IMR-90 (cell line): ENCODE data around the gene PTHLH. TPM values are rescaled to one million over a fixed set of nuclear protein-coding genes. Genes with fewer than 3 reads are reported as not detected.

ENCODE experiments used
- ATAC-seq: fragments of 200-7000 bp; cut with Tn5 transposase; 2 replicates; pipeline ENCODE4 v1.9.1; 2020; ENCODE audit warnings: low read depth, mild to moderate bottlenecking, moderate library complexity
- BruUV-seq: library from RNA; stranded (reverse); fragments of 400-500 nt; replicated peaks from 2 replicates; lab custom pipeline; 2021; lab: Mats Ljungman, UMichigan
- CTCF ChIA-PET: fragments of 300-600 bp; formaldehyde crosslinking; extraction: SDS; loops from one replicate; lab custom pipeline; 2021; ENCODE audit warnings: antibody characterized with exemption; lab: Yijun Ruan, JAX
- POLR2A ChIA-PET: fragments of 300-600 bp; sonication (Branson Sonifier 250); formaldehyde crosslinking; loops from one replicate; lab custom pipeline; 2022; ENCODE audit warnings: antibody characterized with exemption; ENCODE audit not compliant: unreplicated experiment; lab: Charles Lee
- DNase-seq: peaks from one replicate; pipeline ENCODE4 v3.0.0; 2013
- H2AFZ ChIP-seq: replicated peaks from 2 replicates; pipeline ENCODE3; 2013; ENCODE audit warnings: low read length, mild to moderate bottlenecking; ENCODE audit not compliant: poor library complexity
- H2AK5ac ChIP-seq: 2 replicates; pipeline ENCODE4 v1.6.1; 2013; ENCODE audit warnings: low read depth, low read length, inconsistent platforms
- H2AK9ac ChIP-seq: replicated peaks from 2 replicates; pipeline ENCODE3; 2013; ENCODE audit warnings: mild to moderate bottlenecking, low read depth, low read length, moderate library complexity; ENCODE audit not compliant: poor library complexity
- H2BK120ac ChIP-seq: 2 replicates; pipeline ENCODE4 v1.6.1; 2013; ENCODE audit warnings: low read depth, low read length, inconsistent platforms
- H2BK15ac ChIP-seq: 3 replicates; pipeline ENCODE4 v1.6.1; 2013; ENCODE audit warnings: low read depth, low read length, inconsistent platforms
- H2BK20ac ChIP-seq: 2 replicates; pipeline ENCODE4 v1.6.1; 2013; ENCODE audit warnings: low read depth, mild to moderate bottlenecking, inconsistent platforms, low read length, moderate library complexity
- H2BK5ac ChIP-seq: 2 replicates; pipeline ENCODE4 v1.6.1; 2013; ENCODE audit warnings: mild to moderate bottlenecking, low read depth, low read length, inconsistent platforms; ENCODE audit not compliant: poor library complexity, severe bottlenecking
- H3K14ac ChIP-seq: replicated peaks from 2 replicates; pipeline ENCODE4 v1.6.1; 2013; ENCODE audit warnings: low read depth, low read length, inconsistent platforms
- H3K18ac ChIP-seq: 2 replicates; pipeline ENCODE4 v1.6.1; 2013; ENCODE audit warnings: low read depth, low read length, control low read depth
- H3K23ac ChIP-seq: 2 replicates; pipeline ENCODE4 v1.6.1; 2013; ENCODE audit warnings: low read depth, low read length, inconsistent platforms
- H3K27ac ChIP-seq: 2 replicates; pipeline ENCODE4 v1.5.1; 2013; ENCODE audit warnings: mild to moderate bottlenecking, control low read depth, low read length; ENCODE audit not compliant: insufficient read depth
- H3K27me3 ChIP-seq: 2 replicates; pipeline ENCODE4 v1.6.1; 2013; ENCODE audit warnings: low read length; ENCODE audit not compliant: control insufficient read depth, insufficient read depth
- H3K36me3 ChIP-seq: 2 replicates; pipeline ENCODE4 v1.6.1; 2013; ENCODE audit warnings: low read length, mixed read lengths; ENCODE audit not compliant: control insufficient read depth, insufficient read depth
- H3K4ac ChIP-seq: 2 replicates; pipeline ENCODE4 v1.6.1; 2013; ENCODE audit warnings: low read depth, low read length, inconsistent platforms
- H3K4me1 ChIP-seq: 2 replicates; pipeline ENCODE4 v1.6.1; 2013; ENCODE audit warnings: low read length, mixed read lengths; ENCODE audit not compliant: control insufficient read depth, insufficient read depth
- H3K4me2 ChIP-seq: 2 replicates; pipeline ENCODE4 v1.6.1; 2013; ENCODE audit warnings: low read depth, mild to moderate bottlenecking, control low read depth, low read length, moderate library complexity
- H3K4me3 ChIP-seq: 2 replicates; pipeline ENCODE4 v1.5.1; 2013; ENCODE audit warnings: low read depth, mild to moderate bottlenecking, control low read depth, low read length, moderate library complexity; ENCODE audit not compliant: insufficient read depth
- H3K56ac ChIP-seq: 2 replicates; pipeline ENCODE4 v1.6.1; 2013; ENCODE audit warnings: low read length, inconsistent platforms; ENCODE audit not compliant: insufficient read depth; ENCODE audit errors: extremely low read depth
- H3K79me1 ChIP-seq, 2 experiments: 2 replicates each; pipeline ENCODE4 v1.6.1; 2013; ENCODE audit warnings: low read length in 2 of 2, inconsistent platforms in 1 of 2, low read depth in 1 of 2
- H3K9ac ChIP-seq: 2 replicates; pipeline ENCODE4 v1.6.1; 2013; ENCODE audit warnings: low read depth, low read length, control low read depth
- H3K9me1 ChIP-seq: 2 replicates; pipeline ENCODE4 v1.6.1; 2013; ENCODE audit warnings: low read length, inconsistent platforms; ENCODE audit not compliant: insufficient read depth
- H3K9me3 ChIP-seq: 2 replicates; pipeline ENCODE4 v1.6.1; 2013; ENCODE audit warnings: low read length; ENCODE audit not compliant: control insufficient read depth, insufficient read depth
- H4K20me1 ChIP-seq: 2 replicates; pipeline ENCODE4 v1.6.1; 2013; ENCODE audit warnings: low read length, inconsistent platforms; ENCODE audit not compliant: insufficient read depth
- H4K5ac ChIP-seq: 2 replicates; pipeline ENCODE4 v1.6.1; 2013; ENCODE audit warnings: mild to moderate bottlenecking, low read depth, low read length, control low read depth
- H4K8ac ChIP-seq, 2 experiments: 2 replicates each; pipeline ENCODE4 v1.6.1; 2013; ENCODE audit warnings: low read depth in 2 of 2, low read length in 2 of 2, control low read depth in 1 of 2, inconsistent platforms in 1 of 2
- H4K91ac ChIP-seq: 2 replicates; pipeline ENCODE4 v1.6.1; 2013; ENCODE audit warnings: low read depth, low read length, inconsistent platforms; ENCODE audit not compliant: insufficient read depth
- BHLHE40 ChIP-seq: fragments of 150-350 bp; IDR thresholded peaks from 2 replicates; pipeline ENCODE4 v1.6.1; 2016; ENCODE audit warnings: mild to moderate bottlenecking, low read depth, low read length
- CEBPB ChIP-seq: IDR thresholded peaks from 2 replicates; pipeline ENCODE4 v1.6.1; 2012; ENCODE audit warnings: low read depth, low read length, improper control_type of control experiment
- CHD1 ChIP-seq: IDR thresholded peaks from 2 replicates; pipeline ENCODE4 v1.6.1; 2012; ENCODE audit warnings: low read depth, low read length, improper control_type of control experiment
- ELK1 ChIP-seq: fragments of 150-350 bp; IDR thresholded peaks from 2 replicates; pipeline ENCODE4 v1.6.1; 2016; ENCODE audit warnings: low read depth, mild to moderate bottlenecking, low read length, moderate library complexity, borderline replicate concordance
- FOS ChIP-seq: fragments of 150-350 bp; IDR thresholded peaks from 2 replicates; pipeline ENCODE4 v1.6.1; 2016; ENCODE audit warnings: low read depth, low read length
- MAFK ChIP-seq: IDR thresholded peaks from 2 replicates; pipeline ENCODE4 v1.6.1; 2012; ENCODE audit warnings: low read depth, low read length, improper control_type of control experiment
- MAZ ChIP-seq: IDR thresholded peaks from 2 replicates; pipeline ENCODE4 v1.6.1; 2012; ENCODE audit warnings: low read depth, mild to moderate bottlenecking, low read length, improper control_type of control experiment, moderate library complexity, borderline replicate concordance
- MXI1 ChIP-seq: IDR thresholded peaks from 2 replicates; pipeline ENCODE4 v1.6.1; 2012; ENCODE audit warnings: low read depth, mild to moderate bottlenecking, low read length, moderate library complexity, borderline replicate concordance
- NFE2L2 ChIP-seq: fragments of 150-350 bp; IDR thresholded peaks from 2 replicates; pipeline ENCODE4 v1.6.1; 2016; ENCODE audit warnings: low read depth, mild to moderate bottlenecking, low read length
- POLR2A ChIP-seq: IDR thresholded peaks from 2 replicates; pipeline ENCODE4 v1.6.1; 2012; ENCODE audit warnings: mild to moderate bottlenecking, low read depth, low read length
- RAD21 ChIP-seq: IDR thresholded peaks from 2 replicates; pipeline ENCODE4 v1.6.1; 2012; ENCODE audit warnings: low read length, improper control_type of control experiment
- RCOR1 ChIP-seq: IDR thresholded peaks from 2 replicates; pipeline ENCODE4 v1.6.1; 2012; ENCODE audit warnings: mild to moderate bottlenecking, low read length, improper control_type of control experiment; ENCODE audit not compliant: insufficient replicate concordance
- SMC3 ChIP-seq: fragments of 150-350 bp; IDR thresholded peaks from 2 replicates; pipeline ENCODE4 v1.6.1; 2016; ENCODE audit warnings: low read depth, mild to moderate bottlenecking, antibody characterized with exemption, low read length, moderate library complexity
- USF2 ChIP-seq: fragments of 150-350 bp; IDR thresholded peaks from 2 replicates; pipeline ENCODE4 v1.6.1; 2017; ENCODE audit warnings: mild to moderate bottlenecking, antibody characterized with exemption, low read length, low read depth
- WGBS, 2 experiments: methylation state at CpG; one replicate each; pipeline versions ENCODE4 v1.1.5 to v1.1.7; 2013; ENCODE audit warnings: missing lambda C conversion rate in 2 of 2; ENCODE audit not compliant: insufficient read length in 1 of 2; ENCODE audit errors: extremely low coverage in 2 of 2; 5-methylcytosine and 5-hydroxymethylcytosine counted together
- dilution Hi-C: fragments of 300-500 bp; cut with HindIII; formaldehyde crosslinking; loops from one replicate; pipeline ENCODE4 v1.14.3; 2018; ENCODE audit warnings: low sequenced_read_pairs; ENCODE audit not compliant: unreplicated experiment
- in situ Hi-C: fragments of 300-500 bp; cut with MboI; formaldehyde crosslinking; loops from 3 replicates; pipeline ENCODE4 v1.14.3; 2019; ENCODE audit warnings: low sequenced_read_pairs, inconsistent platforms, mixed read lengths
- intact Hi-C: fragments of 100-400 bp; cut with micrococcal nuclease; formaldehyde crosslinking; loops from 2 replicates; pipeline ENCODE4 v1.10.0; 2022
- polyA plus RNA-seq, 3 experiments: library from polyadenylated mRNA; depleted of rRNA; stranded (reverse); fragments of >200 nt; gene quantifications; 2 replicates each; pipeline ENCODE4 v1.2.3, GENCODE V29; 2012; ENCODE audit warnings: low replicate concordance in 1 of 3
- total RNA-seq: library from RNA; depleted of rRNA; stranded (reverse); fragments of >200 nt; gene quantifications from 2 replicates; pipeline ENCODE4 v1.2.3, GENCODE V29; 2012
- TF ChIP-seq, protein P1 (sequence below): conservative IDR thresholded peaks from 2 replicates; pipeline ENCODE4 v1.5.1; 2012; ENCODE audit warnings: mild to moderate bottlenecking, low read depth, low read length, improper control_type of control experiment

The PTHLH gene
- total and polyA plus RNA-seq, 2 of the 4 experiments (the other 2 are of a cell fraction), result 0.36 to 1.3 TPM

- TF ChIP-seq POLR2A (no peak), ELK1 (no peak), RCOR1 (no peak), MAZ (no peak), MXI1 (no peak), CEBPB (no peak), USF2 (no peak), BHLHE40 (no peak), MAFK (no peak), FOS (no peak), NFE2L2 (no peak), CHD1 (no peak), RAD21 (no peak), SMC3 (no peak)
- TF ChIP-seq, protein P1, sequence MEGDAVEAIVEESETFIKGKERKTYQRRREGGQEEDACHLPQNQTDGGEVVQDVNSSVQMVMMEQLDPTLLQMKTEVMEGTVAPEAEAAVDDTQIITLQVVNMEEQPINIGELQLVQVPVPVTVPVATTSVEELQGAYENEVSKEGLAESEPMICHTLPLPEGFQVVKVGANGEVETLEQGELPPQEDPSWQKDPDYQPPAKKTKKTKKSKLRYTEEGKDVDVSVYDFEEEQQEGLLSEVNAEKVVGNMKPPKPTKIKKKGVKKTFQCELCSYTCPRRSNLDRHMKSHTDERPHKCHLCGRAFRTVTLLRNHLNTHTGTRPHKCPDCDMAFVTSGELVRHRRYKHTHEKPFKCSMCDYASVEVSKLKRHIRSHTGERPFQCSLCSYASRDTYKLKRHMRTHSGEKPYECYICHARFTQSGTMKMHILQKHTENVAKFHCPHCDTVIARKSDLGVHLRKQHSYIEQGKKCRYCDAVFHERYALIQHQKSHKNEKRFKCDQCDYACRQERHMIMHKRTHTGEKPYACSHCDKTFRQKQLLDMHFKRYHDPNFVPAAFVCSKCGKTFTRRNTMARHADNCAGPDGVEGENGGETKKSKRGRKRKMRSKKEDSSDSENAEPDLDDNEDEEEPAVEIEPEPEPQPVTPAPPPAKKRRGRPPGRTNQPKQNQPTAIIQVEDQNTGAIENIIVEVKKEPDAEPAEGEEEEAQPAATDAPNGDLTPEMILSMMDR, result no peak
- Histone ChIP-seq H2AK9ac (no peak overlapping the region), H2AFZ (no peak overlapping the region), H4K8ac (no peak overlapping the region), H3K4ac (no peak overlapping the region), H2BK120ac (no peak overlapping the region), H2BK15ac (no peak overlapping the region), H3K9ac (no peak overlapping the region), H2AK5ac (no peak overlapping the region), H2BK5ac (no peak overlapping the region), H4K5ac (no peak overlapping the region), H3K4me3 (no peak overlapping the region), H4K91ac (no peak overlapping the region), H3K36me3 (no peaks in the 10 kb centered on the region), H4K20me1 (no peaks in the 10 kb centered on the region), H3K14ac (no peak overlapping the region), H3K9me3 (no peaks in the 10 kb centered on the region), H3K4me2 (no peak overlapping the region), H3K56ac (no peak overlapping the region), H3K27ac (no peak overlapping the region), H3K27me3 (no peaks in the 10 kb centered on the region), H3K9me1 (no peaks in the 10 kb centered on the region), H2BK20ac (no peak overlapping the region), H3K18ac (no peak overlapping the region), H3K23ac (no peak overlapping the region), H3K4me1 (no peaks in the 10 kb centered on the region), H3K79me1 (no peaks in the 10 kb centered on the region)
- intact Hi-C loops, result no loop called here
- CTCF ChIA-PET, result no interaction called here
- no peak for ATAC-seq
- in situ Hi-C loops, result no loop called here
- no peak for DNase-seq
- POLR2A ChIA-PET, result no interaction called here
- no CpG with 5 or more reads among the region's 1 CpG for WGBS, 2 experiments
- dilution Hi-C loops, result no loop called here
- no TSS peak for BruUV-seq
These were observed 41.7 kb upstream of the PTHLH start for GRCh38 chr12:28014196-28014595.
